WTC11 (cell line): ENCODE measurements around the gene SRSF9. TPM values are rescaled to one million over a fixed set of nuclear protein-coding genes. Genes with fewer than 3 reads are reported as not detected.
"Not testable (repeated sequence)": the region's sequence is repeated elsewhere in the genome, so short reads cannot be mapped to it uniquely, and the experiment has no call there.

Experiments
- ATAC-seq: fragments of 200-7000 bp; cut with Tn5 transposase; 2 replicates; pipeline ENCODE4 v1.10.0; 2021; ENCODE audit warnings: mild to moderate bottlenecking, moderate library complexity
- CTCF ChIA-PET: fragments of 300-600 bp; sonication (Branson Sonifier 250); formaldehyde crosslinking; loops from one replicate; lab custom pipeline; 2021; ENCODE audit warnings: antibody characterized with exemption; lab: Charles Lee
- POLR2A ChIA-PET: fragments of 350-600 bp; sonication (Branson Sonifier 250); formaldehyde crosslinking; loops from one replicate; lab custom pipeline; 2021; ENCODE audit warnings: antibody characterized with exemption; lab: Charles Lee
- DNase-seq: peaks from one replicate; pipeline ENCODE4 v3.0.0; 2021; ENCODE audit warnings: low spot score
- H3K27ac Mint-ChIP-seq: 2 replicates; pipeline ENCODE4 v1.8.0; 2021; ENCODE audit warnings: mixed read lengths
- H3K27me3 Mint-ChIP-seq: 2 replicates; pipeline ENCODE4 v1.8.0; 2021; ENCODE audit warnings: low read depth, mild to moderate bottlenecking, moderate library complexity, mixed read lengths
- H3K36me3 Mint-ChIP-seq: 2 replicates; pipeline ENCODE4 v1.8.0; 2021; ENCODE audit warnings: mixed read lengths
- H3K4me1 Mint-ChIP-seq: 2 replicates; pipeline ENCODE4 v1.8.0; 2022; ENCODE audit warnings: mixed read lengths
- H3K4me3 Mint-ChIP-seq: 2 replicates; pipeline ENCODE4 v1.8.0; 2021; ENCODE audit warnings: mild to moderate bottlenecking, moderate library complexity, mixed read lengths
- H3K9me3 Mint-ChIP-seq: 2 replicates; pipeline ENCODE4 v1.8.0; 2021; ENCODE audit warnings: mixed read lengths
- ATF1 ChIP-seq: sonication (generic); formaldehyde crosslinking; IDR thresholded peaks from 2 replicates; pipeline ENCODE4 v1.8.1; 2023; ENCODE audit warnings: mild to moderate bottlenecking, moderate library complexity, missing genetic modification reagents
- ATF2 ChIP-seq: sonication (generic); formaldehyde crosslinking; IDR thresholded peaks from 2 replicates; pipeline ENCODE4 v1.8.1; 2022; ENCODE audit warnings: low read depth, missing genetic modification reagents, borderline replicate concordance
- E2F5 ChIP-seq: sonication (generic); formaldehyde crosslinking; IDR thresholded peaks from 2 replicates; pipeline ENCODE4 v1.8.1; 2022; ENCODE audit warnings: mild to moderate bottlenecking, moderate library complexity, missing genetic modification reagents
- ETV6 ChIP-seq: sonication (generic); formaldehyde crosslinking; IDR thresholded peaks from 2 replicates; pipeline ENCODE4 v1.8.1; 2022; ENCODE audit warnings: mild to moderate bottlenecking, missing genetic modification reagents
- HMGA2 ChIP-seq: fragments of 250-450 bp; sonication (Bioruptor Pico); IDR thresholded peaks from 2 replicates; pipeline ENCODE4 v1.4.0; 2021; ENCODE audit warnings: mild to moderate bottlenecking, moderate library complexity
- IRF2 ChIP-seq: sonication (generic); formaldehyde crosslinking; IDR thresholded peaks from 2 replicates; pipeline ENCODE4 v1.8.0; 2022; ENCODE audit warnings: low read depth, missing genetic modification reagents, borderline replicate concordance
- KAT7 ChIP-seq: sonication (generic); formaldehyde crosslinking; IDR thresholded peaks from 2 replicates; pipeline ENCODE4 v1.8.1; 2023; ENCODE audit warnings: missing genetic modification reagents, mild to moderate bottlenecking, borderline replicate concordance
- MLX ChIP-seq: sonication (generic); formaldehyde crosslinking; IDR thresholded peaks from 2 replicates; pipeline ENCODE4 v1.8.1; 2023; ENCODE audit warnings: mild to moderate bottlenecking, missing genetic modification reagents, moderate library complexity
- PRDM15 ChIP-seq: sonication (generic); formaldehyde crosslinking; IDR thresholded peaks from 2 replicates; pipeline ENCODE4 v1.8.0; 2022; ENCODE audit warnings: missing genetic modification reagents
- RELA ChIP-seq: sonication (generic); formaldehyde crosslinking; IDR thresholded peaks from 2 replicates; pipeline ENCODE4 v1.8.1; 2022; ENCODE audit warnings: missing genetic modification reagents, mild to moderate bottlenecking, borderline replicate concordance
- SMAD4 ChIP-seq: sonication (generic); formaldehyde crosslinking; IDR thresholded peaks from 2 replicates; pipeline ENCODE4 v1.8.0; 2022; ENCODE audit warnings: mild to moderate bottlenecking, missing genetic modification reagents
- USF1 ChIP-seq: sonication (generic); formaldehyde crosslinking; IDR thresholded peaks from 2 replicates; pipeline ENCODE4 v1.8.0; 2022; ENCODE audit warnings: mild to moderate bottlenecking, missing genetic modification reagents
- ZNF121 ChIP-seq: sonication (generic); formaldehyde crosslinking; IDR thresholded peaks from 2 replicates; pipeline ENCODE4 v1.8.0; 2023; ENCODE audit warnings: missing genetic modification reagents
- ZNF138 ChIP-seq: sonication (generic); formaldehyde crosslinking; conservative IDR thresholded peaks from 2 replicates; pipeline ENCODE4 v1.8.1; 2022; ENCODE audit warnings: mild to moderate bottlenecking, moderate library complexity, missing genetic modification reagents
- ZNF671 ChIP-seq: fragments of 250-450 bp; sonication (Bioruptor Pico); IDR thresholded peaks from 2 replicates; pipeline ENCODE4 v1.8.0; 2021; ENCODE audit warnings: mild to moderate bottlenecking
- total RNA-seq: library from RNA; stranded (reverse); gene quantifications from 3 replicates; pipeline ENCODE4 v1.2.3, GENCODE V29; 2021
- TF ChIP-seq, protein P1 (sequence below): fragments of 250-450 bp; sonication (Bioruptor Pico); IDR thresholded peaks from 2 replicates; pipeline ENCODE4 v1.9.0; 2021; ENCODE audit warnings: mild to moderate bottlenecking, borderline replicate concordance

SRSF9 gene
- total RNA-seq, 1 experiment from 2014 or later = 286 TPM

DNA sequence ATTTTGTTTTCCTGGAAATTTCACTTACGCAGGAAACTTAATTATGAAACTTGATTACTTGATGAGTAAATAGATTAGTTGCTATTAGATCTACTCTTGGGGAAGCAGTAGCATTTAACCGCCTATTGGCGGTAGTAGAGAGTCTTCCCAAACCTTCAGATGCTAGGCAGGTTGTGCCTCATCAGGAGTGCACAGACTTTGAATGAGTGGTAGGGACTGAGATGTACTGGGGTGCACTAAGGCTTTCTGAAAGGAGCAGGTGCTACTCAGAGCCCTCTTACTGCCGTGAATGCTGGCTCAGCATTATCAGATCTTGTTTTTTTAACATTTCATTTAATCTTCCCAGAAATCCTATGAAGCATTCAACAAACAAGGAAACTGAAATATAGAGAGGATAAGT lies 15.6 kb downstream of the SRSF9 start (continued):
- TF ChIP-seq IRF2 (CRISPR knock-in tag) = no peak
- TF ChIP-seq HMGA2 (CRISPR knock-in tag) = no peak
- TF ChIP-seq ZNF671 (CRISPR knock-in tag) = no peak
- TF ChIP-seq ETV6 = no peak
- TF ChIP-seq RELA (CRISPR knock-in tag) = no peak
- TF ChIP-seq SMAD4 (CRISPR knock-in tag) = no peak
- TF ChIP-seq E2F5 (CRISPR knock-in tag) = no peak
- TF ChIP-seq ATF1 = no peak
- no peak for TF ChIP-seq KAT7 (CRISPR knock-in tag)
- no peak for TF ChIP-seq USF1 (CRISPR knock-in tag)
- no peak for TF ChIP-seq ATF2 (CRISPR knock-in tag)
- TF ChIP-seq, protein P1, sequence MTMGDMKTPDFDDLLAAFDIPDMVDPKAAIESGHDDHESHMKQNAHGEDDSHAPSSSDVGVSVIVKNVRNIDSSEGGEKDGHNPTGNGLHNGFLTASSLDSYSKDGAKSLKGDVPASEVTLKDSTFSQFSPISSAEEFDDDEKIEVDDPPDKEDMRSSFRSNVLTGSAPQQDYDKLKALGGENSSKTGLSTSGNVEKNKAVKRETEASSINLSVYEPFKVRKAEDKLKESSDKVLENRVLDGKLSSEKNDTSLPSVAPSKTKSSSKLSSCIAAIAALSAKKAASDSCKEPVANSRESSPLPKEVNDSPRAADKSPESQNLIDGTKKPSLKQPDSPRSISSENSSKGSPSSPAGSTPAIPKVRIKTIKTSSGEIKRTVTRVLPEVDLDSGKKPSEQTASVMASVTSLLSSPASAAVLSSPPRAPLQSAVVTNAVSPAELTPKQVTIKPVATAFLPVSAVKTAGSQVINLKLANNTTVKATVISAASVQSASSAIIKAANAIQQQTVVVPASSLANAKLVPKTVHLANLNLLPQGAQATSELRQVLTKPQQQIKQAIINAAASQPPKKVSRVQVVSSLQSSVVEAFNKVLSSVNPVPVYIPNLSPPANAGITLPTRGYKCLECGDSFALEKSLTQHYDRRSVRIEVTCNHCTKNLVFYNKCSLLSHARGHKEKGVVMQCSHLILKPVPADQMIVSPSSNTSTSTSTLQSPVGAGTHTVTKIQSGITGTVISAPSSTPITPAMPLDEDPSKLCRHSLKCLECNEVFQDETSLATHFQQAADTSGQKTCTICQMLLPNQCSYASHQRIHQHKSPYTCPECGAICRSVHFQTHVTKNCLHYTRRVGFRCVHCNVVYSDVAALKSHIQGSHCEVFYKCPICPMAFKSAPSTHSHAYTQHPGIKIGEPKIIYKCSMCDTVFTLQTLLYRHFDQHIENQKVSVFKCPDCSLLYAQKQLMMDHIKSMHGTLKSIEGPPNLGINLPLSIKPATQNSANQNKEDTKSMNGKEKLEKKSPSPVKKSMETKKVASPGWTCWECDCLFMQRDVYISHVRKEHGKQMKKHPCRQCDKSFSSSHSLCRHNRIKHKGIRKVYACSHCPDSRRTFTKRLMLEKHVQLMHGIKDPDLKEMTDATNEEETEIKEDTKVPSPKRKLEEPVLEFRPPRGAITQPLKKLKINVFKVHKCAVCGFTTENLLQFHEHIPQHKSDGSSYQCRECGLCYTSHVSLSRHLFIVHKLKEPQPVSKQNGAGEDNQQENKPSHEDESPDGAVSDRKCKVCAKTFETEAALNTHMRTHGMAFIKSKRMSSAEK (CRISPR knock-in tag) = no peak
- TF ChIP-seq ZNF121 (CRISPR knock-in tag) = no peak

- TF ChIP-seq E2F5 (CRISPR knock-in tag) (no peak), PRDM15 (CRISPR knock-in tag) (no peak), MLX (no peak), ZNF138 (CRISPR knock-in tag) (no peak)
- Mint-ChIP-seq H3K27me3 (no peaks in the 10 kb centered on the region), H3K36me3 (peaks cover 38% of the 10 kb centered on the region), H3K9me3 (no peaks in the 10 kb centered on the region), H3K4me3 (no peak overlapping the region), H3K27ac (no peak overlapping the region), H3K4me1 (no peaks in the 10 kb centered on the region)
- POLR2A ChIA-PET = no interaction called here
- DNase-seq (no peak), ATAC-seq (no peak)
- CTCF ChIA-PET = interaction anchor here (1.0 to 1.5 kb wide), 4 partner anchors 15 to 225 kb away, joined by 3 to 4 read pairs (median 3); no protein-coding TSS in a partner anchor
Observed at GRCh38 chr12:120453060-120453750, 16.3 kb downstream of the SRSF9 start.

GRCh38 chr12:120452524-120452923 lies 17.0 kb downstream of the SRSF9 start:
- ATAC-seq, H3K4me1 Mint-ChIP-seq, H3K27ac Mint-ChIP-seq, DNase-seq, POLR2A ChIA-PET, H3K27me3 Mint-ChIP-seq, H3K4me3 Mint-ChIP-seq, H3K9me3 Mint-ChIP-seq: not testable (repeated sequence)
- peaks cover 45% of the 10 kb centered on the region for H3K36me3 Mint-ChIP-seq
- CTCF ChIA-PET = interaction anchor here (0.9 to 1.5 kb wide), 3 partner anchors 14 to 224 kb away, joined by 3 read pairs; no protein-coding TSS in a partner anchor
